Bladder microvascular endothelial cell (primary cell): Measurements from ENCODE around the gene OR2B3. TPM values are rescaled to one million over a fixed set of nuclear protein-coding genes. Genes with fewer than 3 reads are reported as not detected.

Experiments used
- total RNA-seq: library from RNA; depleted of rRNA; stranded (reverse); fragments of >200 nt; gene quantifications from 2 replicates; pipeline ENCODE4 v1.2.3, GENCODE V29; 2014

Gene OR2B3
- not detected in 2 replicates for total RNA-seq

GRCh38 chr6:29087213-29087612 is at the start of gene OR2B3:
Gene OR2B3, minus strand, starts transcription at chr6:29087313. Its CDS starts 65 bp downstream, at chr6:29087248.

GRCh38 chr6:29107758-29108157 is 20.6 kb upstream of the OR2B3 start, which contains the start of gene OR2J3:
Gene OR2J3, plus strand, starts transcription at chr6:29108058. Its CDS starts 3,833 bp downstream, at chr6:29111891.

GRCh38 chr6:29099190-29099589 is 12.1 kb upstream of the OR2B3 start, which contains the start of gene OR2J1:
Gene OR2J1, plus strand, starts transcription at chr6:29099490. Its CDS starts 1,453 bp downstream, at chr6:29100943.

GRCh38 chr6:29045075-29045474 is 42.0 kb downstream of the OR2B3 start, which contains the start of gene OR2W1:
Gene OR2W1, minus strand, starts transcription at chr6:29045175. Its CDS starts 0 bp downstream, at chr6:29045175.

Other genes with a start within 250 kb of the OR2B3 start
- gene TRIM27, start 163.3 kb downstream of the OR2B3 start, total RNA-seq, result 48.9 and 83.0 TPM in 2 replicates
- gene ZNF311, start 82.0 kb downstream of the OR2B3 start, total RNA-seq, result 0.49 and 0.50 TPM in 2 replicates
- gene OR2W1, start 42.1 kb downstream of the OR2B3 start, total RNA-seq, result not detected in 2 replicates
- gene OR2J1, start 12.2 kb upstream of the OR2B3 start, total RNA-seq, result not detected in 2 replicates
- gene OR2J3, start 20.7 kb upstream of the OR2B3 start, total RNA-seq, result not detected in 2 replicates
- gene OR2J2, start 83.6 kb upstream of the OR2B3 start, total RNA-seq, result not detected in 2 replicates
- not detected in 2 replicates for gene OR14J1, start 214.4 kb upstream of the OR2B3 start, total RNA-seq